22Rv1 (cell line): ENCODE data around the gene SLC39A11.

Experiments
- ZFX ChIP-seq: fragments of 450-650 bp; IDR thresholded peaks from 2 replicates; pipeline ENCODE4 v1.6.1; 2017; ENCODE audit warnings: antibody characterized with exemption, borderline replicate concordance
- TF ChIP-seq, protein P1 (sequence below): fragments of 450-650 bp; IDR thresholded peaks from 2 replicates; pipeline ENCODE4 v1.5.1; 2017; ENCODE audit warnings: mild to moderate bottlenecking

DNA sequence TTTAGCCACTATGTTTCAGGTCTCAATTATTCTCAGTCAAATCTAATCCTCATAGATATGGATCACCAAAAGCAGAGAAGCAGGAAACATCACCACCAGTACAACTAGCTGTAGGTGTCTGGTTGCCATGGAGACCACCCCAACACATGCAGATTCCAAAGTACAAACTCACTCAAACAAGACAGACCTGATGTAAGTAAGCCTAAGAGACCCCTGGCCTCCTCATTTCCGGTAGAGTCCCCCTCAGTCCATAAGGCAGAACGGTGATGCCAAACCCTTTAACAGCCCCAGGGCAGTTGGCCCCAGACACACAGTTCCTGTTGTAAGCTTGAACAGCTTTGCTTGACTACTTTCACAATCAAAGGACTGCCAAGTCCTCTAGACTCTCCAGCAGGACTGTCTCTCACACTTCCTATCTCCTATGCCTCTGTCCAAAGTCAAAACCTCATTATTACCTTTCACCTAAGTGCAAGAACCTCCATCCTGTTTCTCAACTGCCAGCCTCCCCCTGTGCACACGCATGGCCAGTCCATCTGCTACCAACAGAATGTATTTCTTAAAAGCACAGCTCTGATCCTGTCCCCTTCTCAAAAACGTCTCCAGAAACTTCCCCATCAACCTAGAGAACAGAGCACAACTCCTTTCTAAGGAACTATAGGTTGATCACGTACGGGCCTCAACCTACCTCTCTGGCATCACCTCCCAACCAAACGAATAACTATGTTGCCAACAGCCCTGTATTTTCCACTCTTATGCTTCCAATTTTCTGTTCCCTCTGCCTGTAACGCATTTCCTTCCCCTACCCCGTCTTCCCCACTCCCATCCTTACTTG is 23.9 kb downstream of the SLC39A11 start:
- TF ChIP-seq, protein P1, sequence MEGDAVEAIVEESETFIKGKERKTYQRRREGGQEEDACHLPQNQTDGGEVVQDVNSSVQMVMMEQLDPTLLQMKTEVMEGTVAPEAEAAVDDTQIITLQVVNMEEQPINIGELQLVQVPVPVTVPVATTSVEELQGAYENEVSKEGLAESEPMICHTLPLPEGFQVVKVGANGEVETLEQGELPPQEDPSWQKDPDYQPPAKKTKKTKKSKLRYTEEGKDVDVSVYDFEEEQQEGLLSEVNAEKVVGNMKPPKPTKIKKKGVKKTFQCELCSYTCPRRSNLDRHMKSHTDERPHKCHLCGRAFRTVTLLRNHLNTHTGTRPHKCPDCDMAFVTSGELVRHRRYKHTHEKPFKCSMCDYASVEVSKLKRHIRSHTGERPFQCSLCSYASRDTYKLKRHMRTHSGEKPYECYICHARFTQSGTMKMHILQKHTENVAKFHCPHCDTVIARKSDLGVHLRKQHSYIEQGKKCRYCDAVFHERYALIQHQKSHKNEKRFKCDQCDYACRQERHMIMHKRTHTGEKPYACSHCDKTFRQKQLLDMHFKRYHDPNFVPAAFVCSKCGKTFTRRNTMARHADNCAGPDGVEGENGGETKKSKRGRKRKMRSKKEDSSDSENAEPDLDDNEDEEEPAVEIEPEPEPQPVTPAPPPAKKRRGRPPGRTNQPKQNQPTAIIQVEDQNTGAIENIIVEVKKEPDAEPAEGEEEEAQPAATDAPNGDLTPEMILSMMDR = no peak
- TF ChIP-seq ZFX = no peak
